ENCODE results near the gene FGF9. TPM values are rescaled to one million over a fixed set of nuclear protein-coding genes. Genes with fewer than 3 reads are reported as not detected.

FGF9 gene
- total and polyA plus RNA-seq, 2 of the 8 experiments (the other 6 are each of a cell fraction or from before 2014, with no cell fraction given) = 0.02 TPM; not detected in 1

DNA sequence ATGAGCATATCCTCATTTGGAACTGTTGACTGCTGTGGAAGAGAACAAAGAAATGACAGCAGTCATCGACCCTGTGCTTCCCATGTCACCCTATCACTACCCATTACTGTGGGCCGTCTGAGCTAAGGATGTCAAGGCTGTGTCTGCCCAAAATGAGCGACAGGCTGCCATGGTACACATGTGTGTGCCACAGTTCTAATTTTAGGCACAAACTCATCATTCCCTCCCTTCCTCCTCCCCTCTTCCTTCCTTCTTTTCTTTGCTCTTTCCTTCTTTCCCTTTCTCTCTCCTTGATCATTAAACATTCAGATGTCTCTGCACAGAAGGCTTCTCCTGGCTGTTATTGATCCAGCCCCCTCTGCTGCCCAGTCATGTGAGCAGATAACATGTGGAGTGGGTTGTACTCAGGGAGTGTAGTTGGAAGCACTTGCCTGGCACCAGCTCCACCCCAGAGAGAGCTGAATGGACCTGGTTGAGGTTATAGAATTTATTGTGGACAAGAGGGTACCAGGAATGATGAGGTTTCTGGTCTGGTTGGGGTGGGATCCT, 6.3 kb downstream of the FGF9 start (continued):
- TF ChIP-seq TBP (IDR thresholded peaks at IDR 0.05; ENCODE audit: low read depth, low read length) (no peak), POLR2A (IDR thresholded peaks at IDR 0.05; ENCODE audit: control extremely low read depth in 1 of 2, low read depth in 2 of 2, low read length in 2 of 2) (no peak)

Measured in H1 (cell line).